Activated CD8-positive, alpha-beta T cell treated with anti-CD3 and anti-CD28 coated beads for 36 hours (primary cell): ENCODE data around the gene AJM1. TPM values are rescaled to one million over a fixed set of nuclear protein-coding genes. Genes with fewer than 3 reads are reported as not detected.

Experiments used
- ATAC-seq: fragments of 200-7000 bp; cut with Tn5 transposase; one replicate; pipeline ENCODE4 v1.10.0; 2021; ENCODE audit warnings: mild to moderate bottlenecking, moderate library complexity
- CTCF ChIA-PET: fragments of 350-600 bp; sonication (Branson Sonifier 250); formaldehyde crosslinking; loops from one replicate; lab custom pipeline; 2021; ENCODE audit warnings: antibody characterized with exemption; lab: Charles Lee
- POLR2A ChIA-PET: fragments of 350-600 bp; sonication (Branson Sonifier 250); formaldehyde crosslinking; loops from one replicate; lab custom pipeline; 2021; ENCODE audit warnings: antibody characterized with exemption; lab: Charles Lee
- DNase-seq: peaks from one replicate; pipeline ENCODE4 v3.0.0-alpha.2; 2020
- H3K27ac Mint-ChIP-seq: one replicate; pipeline ENCODE4 v1.8.0; 2021; ENCODE audit warnings: mild to moderate bottlenecking, mixed read lengths
- H3K27me3 Mint-ChIP-seq: one replicate; pipeline ENCODE4 v1.8.0; 2021; ENCODE audit warnings: mixed read lengths
- H3K36me3 Mint-ChIP-seq: one replicate; pipeline ENCODE4 v1.8.0; 2021; ENCODE audit warnings: low read depth, mixed read lengths
- H3K4me1 Mint-ChIP-seq: one replicate; pipeline ENCODE4 v1.8.0; 2021; ENCODE audit warnings: low read depth, mixed read lengths
- H3K4me3 Mint-ChIP-seq: one replicate; pipeline ENCODE4 v1.8.0; 2021; ENCODE audit warnings: mild to moderate bottlenecking, moderate library complexity, mixed read lengths
- H3K9me3 Mint-ChIP-seq: one replicate; pipeline ENCODE4 v1.8.0; 2021; ENCODE audit warnings: mixed read lengths
- intact Hi-C: fragments of 100-400 bp; cut with micrococcal nuclease; formaldehyde crosslinking; loops from one replicate; pipeline ENCODE4 v1.10.0; 2022
- microRNA-seq: library from miRNA; unstranded; fragments of <30 nt; microRNA quantifications from one replicate; pipeline ENCODE4 v1.2.0, GENCODE V29; 2022; ENCODE audit warnings: borderline microRNAs expressed, borderline replicate concordance
- total RNA-seq, 2 experiments: library from RNA; stranded (reverse); gene quantifications; one replicate each; pipeline ENCODE4 v1.2.3, GENCODE V29; 2021
- TF ChIP-seq, protein P1 (sequence below): fragments of 200-600 bp; IDR thresholded peaks from one replicate; pipeline ENCODE4 v1.8.0; 2022; ENCODE audit warnings: antibody characterized with exemption, mild to moderate bottlenecking

AJM1 gene
- total RNA-seq, 2 experiments from 2014 or later, result 5.8 to 6.4 TPM

DNA sequence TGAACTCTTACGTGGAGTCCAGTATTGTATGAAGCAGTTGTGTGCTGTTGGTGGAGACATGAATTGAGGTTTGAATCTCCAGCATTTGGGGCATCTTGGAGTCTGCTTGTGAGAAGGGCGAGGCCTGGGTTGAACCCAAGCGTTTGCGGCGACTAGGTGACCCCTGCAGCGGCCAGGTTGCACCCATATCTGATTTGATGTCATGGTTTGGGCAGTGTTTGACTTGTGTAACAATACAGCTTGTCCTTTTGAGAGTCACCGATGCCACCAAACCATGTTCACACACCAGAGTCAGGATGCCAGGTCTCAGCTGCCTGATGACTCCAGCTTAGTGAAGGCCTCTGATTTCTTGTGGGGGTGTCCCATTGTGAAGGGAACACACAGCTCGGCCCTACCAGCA lies 46.2 kb downstream of the AJM1 start:
- Mint-ChIP-seq H3K36me3 (peaks cover 29% of the 10 kb centered on the region), H3K4me1 (peaks cover 42% of the 10 kb centered on the region), H3K27ac (peak overlapping the region; percentile 20), H3K4me3 (peak overlapping the region; percentile 89), H3K9me3 (no peaks in the 10 kb centered on the region), H3K27me3 (no peaks in the 10 kb centered on the region)
- ChIA-PET POLR2A (interaction anchor here (1.2 to 6.6 kb wide), 4 partner anchors 8 to 44 kb away, joined by 3 to 49 read pairs (median 6); no protein-coding TSS in a partner anchor), CTCF (interaction anchor here (0.6 to 0.8 kb wide), 2 partner anchors 46 to 86 kb away, joined by 3 read pairs; partner anchors contain the start of gene AJM1)
- TF ChIP-seq, protein P1, sequence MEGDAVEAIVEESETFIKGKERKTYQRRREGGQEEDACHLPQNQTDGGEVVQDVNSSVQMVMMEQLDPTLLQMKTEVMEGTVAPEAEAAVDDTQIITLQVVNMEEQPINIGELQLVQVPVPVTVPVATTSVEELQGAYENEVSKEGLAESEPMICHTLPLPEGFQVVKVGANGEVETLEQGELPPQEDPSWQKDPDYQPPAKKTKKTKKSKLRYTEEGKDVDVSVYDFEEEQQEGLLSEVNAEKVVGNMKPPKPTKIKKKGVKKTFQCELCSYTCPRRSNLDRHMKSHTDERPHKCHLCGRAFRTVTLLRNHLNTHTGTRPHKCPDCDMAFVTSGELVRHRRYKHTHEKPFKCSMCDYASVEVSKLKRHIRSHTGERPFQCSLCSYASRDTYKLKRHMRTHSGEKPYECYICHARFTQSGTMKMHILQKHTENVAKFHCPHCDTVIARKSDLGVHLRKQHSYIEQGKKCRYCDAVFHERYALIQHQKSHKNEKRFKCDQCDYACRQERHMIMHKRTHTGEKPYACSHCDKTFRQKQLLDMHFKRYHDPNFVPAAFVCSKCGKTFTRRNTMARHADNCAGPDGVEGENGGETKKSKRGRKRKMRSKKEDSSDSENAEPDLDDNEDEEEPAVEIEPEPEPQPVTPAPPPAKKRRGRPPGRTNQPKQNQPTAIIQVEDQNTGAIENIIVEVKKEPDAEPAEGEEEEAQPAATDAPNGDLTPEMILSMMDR, result no peak
- intact Hi-C loops, result no loop called here
- ATAC-seq (no peak), DNase-seq (no peak)

DNA sequence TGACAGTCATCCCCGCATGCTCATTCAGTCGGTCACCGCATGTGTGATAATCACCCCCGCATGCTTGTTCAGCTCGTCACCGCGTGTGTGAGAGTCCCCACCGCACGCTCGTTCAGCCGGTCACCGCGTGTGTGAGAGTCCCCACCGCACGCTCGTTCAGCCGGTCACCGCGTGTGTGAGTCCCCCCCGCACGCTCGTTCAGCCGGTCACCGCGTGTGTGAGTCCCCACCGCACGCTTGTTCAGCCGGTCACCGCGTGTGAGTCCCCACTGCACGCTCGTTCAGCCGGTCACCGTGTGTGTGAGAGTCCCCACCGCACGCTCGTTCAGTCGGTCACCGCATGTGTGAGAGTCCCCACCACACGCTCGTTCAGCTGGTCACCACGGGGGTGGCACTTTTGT lies 47.6 kb downstream of the AJM1 start:
- Mint-ChIP-seq H3K27me3 (no peaks in the 10 kb centered on the region), H3K9me3 (no peaks in the 10 kb centered on the region), H3K4me1 (peaks cover 44% of the 10 kb centered on the region), H3K4me3 (no peak overlapping the region), H3K36me3 (peaks cover 35% of the 10 kb centered on the region), H3K27ac (no peak overlapping the region)
- DNase-seq, result no peak
- intact Hi-C loops, result no loop called here
- CTCF ChIA-PET, result no interaction called here
- TF ChIP-seq, protein P1, result no peak
- ATAC-seq, result no peak
- POLR2A ChIA-PET, result interaction anchor here (6.6 kb wide), 1 partner anchor 11 kb away, joined by 49 read pairs; no protein-coding TSS in a partner anchor

DNA sequence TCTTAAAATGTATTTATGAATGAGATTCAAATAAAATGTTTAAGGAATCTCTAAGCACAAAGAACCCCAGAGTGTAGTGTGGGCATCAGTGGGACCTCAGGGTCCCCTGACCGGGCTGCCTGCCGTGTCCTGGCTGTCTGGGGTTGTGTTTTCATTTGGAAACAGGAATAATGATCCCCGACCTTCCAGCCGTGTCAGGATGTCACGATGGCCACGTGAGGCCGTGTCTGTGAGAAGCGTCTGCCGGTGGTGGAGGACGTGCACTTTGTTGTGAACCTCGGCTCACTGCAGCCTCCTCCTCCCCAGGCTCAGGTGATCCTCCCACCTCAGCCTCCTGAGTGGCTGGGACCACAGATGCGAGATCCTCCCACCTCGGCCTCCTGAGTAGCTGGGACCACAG lies 48.4 kb downstream of the AJM1 start:
- CTCF ChIA-PET, result no interaction called here
- peaks cover 34% of the 10 kb centered on the region for H3K36me3 Mint-ChIP-seq
- H3K4me3 Mint-ChIP-seq, result no peak overlapping the region
- peaks cover 40% of the 10 kb centered on the region for H3K4me1 Mint-ChIP-seq
- H3K27ac Mint-ChIP-seq, result no peak overlapping the region
- intact Hi-C loops, result no loop called here
- no peak for DNase-seq
- no peaks in the 10 kb centered on the region for H3K9me3 Mint-ChIP-seq
- no peak for ATAC-seq
- POLR2A ChIA-PET, result interaction anchor here (6.6 kb wide), 1 partner anchor 10 kb away, joined by 49 read pairs; no protein-coding TSS in a partner anchor
- H3K27me3 Mint-ChIP-seq, result no peaks in the 10 kb centered on the region
- TF ChIP-seq, protein P1, result no peak

Small RNAs within 50 kb of the gene (microRNA-seq; reads per million reads assigned to microRNA genes)
- gene MIR4292, result not detected
- gene MIR4479, result 5.4 reads per million, percentile 22 among the genes with 10 or more reads in this experiment

Other genes with a start within 250 kb of the AJM1 start
- 1 to 10 TPM; 1.1 to 1.6 TPM for gene EGFL7, start 179.6 kb upstream of the AJM1 start, total RNA-seq
- gene AGPAT2, start 155.0 kb upstream of the AJM1 start, total RNA-seq, result 10 to 100 TPM; 11.3 to 11.8 TPM
- under 1 TPM in 1 of 2 experiments, not detected in 1; 0.14 TPM for gene DIPK1B, start 129.9 kb upstream of the AJM1 start, total RNA-seq
- 1 to 10 TPM; 2.6 to 3.2 TPM for gene LCN10, start 99.5 kb upstream of the AJM1 start, total RNA-seq
- not detected for gene LCN6, start 94.0 kb upstream of the AJM1 start, total RNA-seq
- not detected for gene LCN8, start 84.2 kb upstream of the AJM1 start, total RNA-seq
- gene LCN15, start 78.0 kb upstream of the AJM1 start, total RNA-seq, result not detected
- gene TMEM141, start 51.1 kb upstream of the AJM1 start, total RNA-seq, result 10 to 100 TPM; 50.6 to 51.1 TPM
- gene CCDC183, start 46.1 kb upstream of the AJM1 start, total RNA-seq, result under 1 TPM; 0.20 to 0.34 TPM
- gene RABL6, start 34.5 kb upstream of the AJM1 start, total RNA-seq, result 10 to 100 TPM; 85.6 to 86.6 TPM
- 100 to 1,000 TPM; 123 to 124 TPM for gene PHPT1, start 6.9 kb downstream of the AJM1 start, total RNA-seq
- 10 to 100 TPM; 18.5 to 19.1 TPM for gene MAMDC4, start 9.9 kb downstream of the AJM1 start, total RNA-seq
- 100 to 1,000 TPM; 254 to 270 TPM for gene EDF1, start 23.8 kb downstream of the AJM1 start, total RNA-seq
- gene TRAF2, start 44.0 kb downstream of the AJM1 start, total RNA-seq, result 10 to 100 TPM; 34.8 to 40.5 TPM
- 10 to 100 TPM; 53.4 to 54.0 TPM for gene FBXW5, start 102.3 kb downstream of the AJM1 start, total RNA-seq
- under 1 TPM in 1 of 2 experiments, not detected in 1; 0.83 TPM for gene C8G, start 102.8 kb downstream of the AJM1 start, total RNA-seq
- gene LCN12, start 109.8 kb downstream of the AJM1 start, total RNA-seq, result 1 to 10 TPM; 1.3 to 2.1 TPM
- gene PTGDS, start 135.0 kb downstream of the AJM1 start, total RNA-seq, result not detected
- gene LCNL1, start 140.5 kb downstream of the AJM1 start, total RNA-seq, result not detected
- gene PAXX, start 149.9 kb downstream of the AJM1 start, total RNA-seq, result 10 to 100 TPM; 60.5 to 61.8 TPM
- gene CLIC3, start 154.1 kb downstream of the AJM1 start, total RNA-seq, result not detected
- gene ABCA2, start 185.8 kb downstream of the AJM1 start, total RNA-seq, result 10 to 100 TPM; 11.8 to 16.2 TPM
- gene FUT7, start 189.6 kb downstream of the AJM1 start, total RNA-seq, result under 1 TPM in 1 of 2 experiments, not detected in 1; 0.09 TPM
- 10 to 100 TPM; 18.2 to 21.2 TPM for gene NPDC1, start 203.7 kb downstream of the AJM1 start, total RNA-seq
- not detected for gene ENTPD2, start 211.6 kb downstream of the AJM1 start, total RNA-seq
- 10 to 100 TPM; 13.5 to 13.7 TPM for gene SAPCD2, start 228.1 kb downstream of the AJM1 start, total RNA-seq
- 10 to 100 TPM; 49.8 to 50.1 TPM for gene UAP1L1, start 235.0 kb downstream of the AJM1 start, total RNA-seq
- gene MAN1B1, start 244.5 kb downstream of the AJM1 start, total RNA-seq, result 10 to 100 TPM; 31.1 to 33.2 TPM